ENCODE measurements around the gene PGA3.

GRCh38 chr11:61163714-61164605 lies 39.4 kb upstream of the PGA3 start:
- TF ChIP-seq, protein P1, sequence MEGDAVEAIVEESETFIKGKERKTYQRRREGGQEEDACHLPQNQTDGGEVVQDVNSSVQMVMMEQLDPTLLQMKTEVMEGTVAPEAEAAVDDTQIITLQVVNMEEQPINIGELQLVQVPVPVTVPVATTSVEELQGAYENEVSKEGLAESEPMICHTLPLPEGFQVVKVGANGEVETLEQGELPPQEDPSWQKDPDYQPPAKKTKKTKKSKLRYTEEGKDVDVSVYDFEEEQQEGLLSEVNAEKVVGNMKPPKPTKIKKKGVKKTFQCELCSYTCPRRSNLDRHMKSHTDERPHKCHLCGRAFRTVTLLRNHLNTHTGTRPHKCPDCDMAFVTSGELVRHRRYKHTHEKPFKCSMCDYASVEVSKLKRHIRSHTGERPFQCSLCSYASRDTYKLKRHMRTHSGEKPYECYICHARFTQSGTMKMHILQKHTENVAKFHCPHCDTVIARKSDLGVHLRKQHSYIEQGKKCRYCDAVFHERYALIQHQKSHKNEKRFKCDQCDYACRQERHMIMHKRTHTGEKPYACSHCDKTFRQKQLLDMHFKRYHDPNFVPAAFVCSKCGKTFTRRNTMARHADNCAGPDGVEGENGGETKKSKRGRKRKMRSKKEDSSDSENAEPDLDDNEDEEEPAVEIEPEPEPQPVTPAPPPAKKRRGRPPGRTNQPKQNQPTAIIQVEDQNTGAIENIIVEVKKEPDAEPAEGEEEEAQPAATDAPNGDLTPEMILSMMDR (IDR thresholded peaks at IDR 0.05) = no peak
- no peak for TF ChIP-seq USF2 (IDR thresholded peaks at IDR 0.05; ENCODE audit: borderline replicate concordance, low read depth, low read length)
- no peak for TF ChIP-seq EZH2phosphoT487 (IDR thresholded peaks at IDR 0.05; ENCODE audit: borderline replicate concordance, low read depth)
- TF ChIP-seq NFIC (IDR thresholded peaks at IDR 0.05; ENCODE audit: borderline replicate concordance) = no peak
- TF ChIP-seq TEAD4 (IDR thresholded peaks at IDR 0.05; ENCODE audit: borderline replicate concordance, insufficient read depth) = no peak
- no peak for TF ChIP-seq RAD21 (IDR thresholded peaks at IDR 0.05; ENCODE audit: low read length)
- no peak for TF ChIP-seq REST (IDR thresholded peaks at IDR 0.05; ENCODE audit: low read depth, low read length)
- no peak for TF ChIP-seq GABPA (IDR thresholded peaks at IDR 0.05; ENCODE audit: low read depth)
- TF ChIP-seq SIN3A (IDR thresholded peaks at IDR 0.05; ENCODE audit: borderline replicate concordance, low read depth, low read length) = no peak
- TF ChIP-seq POLR2AphosphoS5 (IDR thresholded peaks at IDR 0.05; ENCODE audit: low read depth, low read length) = no peak
- no peak for TF ChIP-seq CHD2 (IDR thresholded peaks at IDR 0.05; ENCODE audit: low read length, partially characterized antibody)
